Ectodermal cell (in vitro differentiated cells): Measurements from ENCODE around the gene BDKRB2.

ENCODE experiments used
- H3K27ac ChIP-seq: 2 replicates; pipeline ENCODE4 v1.7.0; 2013; ENCODE audit warnings: mild to moderate bottlenecking, low read depth, low read length; ENCODE audit not compliant: insufficient read depth, poor library complexity, severe bottlenecking
- H3K27me3 ChIP-seq: 2 replicates; pipeline ENCODE4 v1.7.0; 2013; ENCODE audit warnings: mild to moderate bottlenecking, low read length; ENCODE audit not compliant: insufficient read depth, control insufficient read depth, poor library complexity, severe bottlenecking
- H3K36me3 ChIP-seq: one replicate; pipeline ENCODE4 v1.7.0; 2013; ENCODE audit warnings: low read length; ENCODE audit not compliant: control insufficient read depth, insufficient read depth
- H3K4me1 ChIP-seq: one replicate; pipeline ENCODE4 v1.7.0; 2013; ENCODE audit warnings: low read length; ENCODE audit not compliant: control insufficient read depth, insufficient read depth
- H3K4me3 ChIP-seq: 2 replicates; pipeline ENCODE4 v1.7.0; 2013; ENCODE audit warnings: low read depth, low read length, control low read depth; ENCODE audit not compliant: insufficient read depth
- H3K9me3 ChIP-seq: 2 replicates; pipeline ENCODE4 v1.7.0; 2013; ENCODE audit warnings: mild to moderate bottlenecking, low read length, moderate library complexity; ENCODE audit not compliant: control insufficient read depth
- WGBS, 2 experiments: methylation state at CpG; one replicate each; pipeline ENCODE4 v1.1.7; 2013; ENCODE audit warnings: missing lambda C conversion rate in 2 of 2; 5-methylcytosine and 5-hydroxymethylcytosine counted together

The BDKRB2 gene

DNA sequence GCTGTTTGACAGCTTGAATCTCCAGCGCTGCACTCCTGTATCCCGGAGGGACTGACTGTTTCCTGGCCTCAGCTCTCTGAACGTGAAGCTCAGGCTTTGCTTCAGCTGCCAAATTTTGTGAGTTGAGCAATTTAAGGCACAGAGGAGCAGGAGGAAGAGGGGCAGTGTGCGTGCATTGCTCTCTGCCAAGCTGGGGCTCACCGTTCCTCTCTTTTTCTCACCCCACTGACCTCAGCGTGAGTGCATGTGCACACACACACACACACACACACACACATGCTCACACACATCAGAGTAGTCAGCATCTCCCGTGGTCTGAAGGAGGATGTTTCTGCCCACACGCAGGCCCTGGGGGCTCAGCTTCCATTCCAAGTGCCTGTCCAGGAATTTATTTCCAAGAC, 27.8 kb upstream of the BDKRB2 start:
- 89 to 90% methylated on average over 8 of the region's 8 CpGs for WGBS, 2 experiments
- H3K27ac ChIP-seq = no peak overlapping the region

DNA sequence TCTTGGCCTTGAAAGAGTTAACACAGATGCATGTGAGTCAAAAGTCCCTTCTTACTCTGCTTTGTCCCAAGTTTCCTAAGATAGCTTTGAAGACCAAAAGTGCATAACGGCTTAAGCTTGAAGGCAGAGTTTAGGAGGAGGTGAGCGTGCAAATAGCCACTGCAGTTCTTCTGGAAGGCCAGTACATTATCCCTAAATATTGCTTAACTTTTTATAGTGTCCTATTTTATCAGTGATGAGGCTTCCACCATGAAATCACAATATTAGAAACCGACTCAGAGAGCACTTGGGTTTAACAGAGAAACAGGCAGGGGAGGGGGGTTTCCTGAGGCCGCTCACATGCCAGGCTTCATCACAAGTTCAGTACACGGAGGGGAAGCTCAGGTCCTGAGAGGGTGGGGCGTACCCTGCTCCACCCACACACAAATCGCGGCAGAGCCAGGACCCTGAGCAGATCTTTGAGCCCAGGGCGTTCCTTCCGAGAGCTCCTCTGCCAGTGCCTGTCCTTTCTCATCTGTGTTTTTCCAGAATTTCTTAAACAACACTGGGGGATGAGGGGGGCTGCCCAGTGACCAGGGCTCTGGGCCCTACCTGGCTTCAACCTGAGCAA, 26.8 kb upstream of the BDKRB2 start:
- H3K9me3 ChIP-seq = no peaks in the 10 kb centered on the region
- H3K4me1 ChIP-seq = peaks cover 4% of the 10 kb centered on the region
- H3K4me3 ChIP-seq = no peak overlapping the region
- H3K36me3 ChIP-seq = no peaks in the 10 kb centered on the region
- H3K27ac ChIP-seq = no peak overlapping the region
- 54% methylated on average over 10 of the region's 10 CpGs for WGBS, 2 experiments
- no peaks in the 10 kb centered on the region for H3K27me3 ChIP-seq

More for the DNA sequence above, 27.8 kb upstream of the BDKRB2 start:
- H3K4me1 ChIP-seq = peaks cover 4% of the 10 kb centered on the region
- H3K9me3 ChIP-seq = no peaks in the 10 kb centered on the region
- no peaks in the 10 kb centered on the region for H3K27me3 ChIP-seq
- no peaks in the 10 kb centered on the region for H3K36me3 ChIP-seq
- no peak overlapping the region for H3K4me3 ChIP-seq

DNA sequence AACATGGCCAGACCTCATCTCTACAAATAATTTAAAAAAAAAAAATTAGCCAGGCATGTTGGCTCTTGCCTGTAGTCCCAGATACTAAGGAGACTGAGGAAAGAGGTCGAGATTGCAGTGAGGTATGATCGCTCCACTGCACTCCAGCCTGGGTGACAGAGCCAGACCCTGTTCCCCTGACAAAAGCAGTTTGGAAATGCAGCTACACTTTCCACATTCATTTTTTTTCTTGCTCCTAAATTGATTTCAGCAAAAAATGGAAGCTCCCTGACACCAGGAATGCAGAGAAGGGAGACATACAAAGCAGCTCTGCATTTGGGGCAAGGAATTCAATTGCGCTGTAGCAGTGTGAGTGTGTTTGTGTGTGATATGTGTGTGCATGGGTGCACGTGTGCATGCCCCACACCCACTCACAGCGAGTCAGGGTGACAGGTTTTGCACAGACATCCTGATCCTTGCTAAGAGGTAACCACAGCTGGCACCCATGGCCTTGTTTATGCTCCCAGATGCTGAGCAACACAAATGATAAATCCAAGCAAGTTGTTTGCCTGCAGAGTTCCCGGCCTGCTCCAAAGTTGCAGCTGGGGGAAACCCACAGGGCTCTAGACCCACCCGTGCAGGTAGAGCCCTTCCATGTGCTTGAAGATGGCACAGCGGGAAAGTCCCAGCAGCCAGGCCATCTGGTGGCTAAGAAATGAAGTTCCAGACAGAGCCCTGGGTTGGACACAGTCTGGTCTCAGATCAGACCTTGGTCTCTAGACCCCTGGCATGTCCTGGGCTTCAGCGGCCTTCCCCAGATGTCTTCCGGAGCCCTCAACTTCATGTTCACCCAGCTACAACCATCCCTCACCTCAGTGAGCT, 25.9 kb upstream of the BDKRB2 start:
- 90 to 92% methylated on average over 10 of the region's 10 CpGs for whole genome bisulfite sequencing, 2 experiments
- H3K27ac ChIP-seq = no peak overlapping the region

DNA sequence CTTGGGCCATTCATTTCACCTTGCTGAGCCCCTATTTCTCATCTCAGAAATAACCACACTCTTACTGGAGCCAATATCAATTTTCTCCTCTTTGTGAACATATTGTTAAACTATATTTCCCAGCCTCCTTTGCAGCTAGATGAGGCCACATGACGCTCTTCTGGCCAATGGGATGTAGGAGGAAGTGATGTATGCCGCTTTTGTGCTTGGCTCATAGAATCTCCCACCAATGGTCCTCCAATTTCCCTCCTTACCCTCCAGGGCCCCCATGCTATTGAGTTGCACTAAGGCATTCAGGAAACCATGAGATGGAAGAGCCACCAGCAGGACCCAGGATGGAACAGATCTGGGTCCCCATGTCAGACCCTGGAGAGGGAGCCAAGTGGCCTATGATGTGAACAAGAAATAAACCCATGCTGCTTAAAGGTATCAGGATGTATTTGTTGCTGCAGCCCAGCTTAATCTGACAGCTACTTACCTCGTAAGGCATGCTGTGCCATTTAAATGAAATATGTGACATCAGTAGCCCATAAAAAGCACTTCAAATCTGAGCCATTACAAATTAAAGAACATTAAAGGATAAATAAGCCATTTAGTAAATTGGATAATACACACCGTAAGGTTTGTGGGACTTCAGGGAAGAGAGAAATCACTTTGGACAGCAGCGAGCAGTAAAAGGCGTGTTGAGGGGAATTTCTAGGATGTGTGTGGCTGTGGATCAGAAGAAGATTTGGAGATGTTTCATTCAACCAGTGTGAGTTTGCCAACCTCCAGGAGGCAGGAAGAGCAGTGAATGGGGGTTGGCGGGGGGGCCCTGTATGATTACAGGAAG, 24.4 kb upstream of the BDKRB2 start:
- Histone ChIP-seq H3K27ac (no peak overlapping the region), H3K4me1 (peaks cover 4% of the 10 kb centered on the region), H3K36me3 (no peaks in the 10 kb centered on the region), H3K9me3 (no peaks in the 10 kb centered on the region), H3K4me3 (no peak overlapping the region), H3K27me3 (no peaks in the 10 kb centered on the region)
- 90 to 96% methylated on average over 5 to 7 of the region's 7 CpGs for WGBS, 2 experiments

More for the DNA sequence above, 25.9 kb upstream of the BDKRB2 start:
- H3K4me1 ChIP-seq = peaks cover 4% of the 10 kb centered on the region
- no peak overlapping the region for H3K4me3 ChIP-seq
- no peaks in the 10 kb centered on the region for H3K9me3 ChIP-seq
- no peaks in the 10 kb centered on the region for H3K36me3 ChIP-seq
- no peaks in the 10 kb centered on the region for H3K27me3 ChIP-seq

DNA sequence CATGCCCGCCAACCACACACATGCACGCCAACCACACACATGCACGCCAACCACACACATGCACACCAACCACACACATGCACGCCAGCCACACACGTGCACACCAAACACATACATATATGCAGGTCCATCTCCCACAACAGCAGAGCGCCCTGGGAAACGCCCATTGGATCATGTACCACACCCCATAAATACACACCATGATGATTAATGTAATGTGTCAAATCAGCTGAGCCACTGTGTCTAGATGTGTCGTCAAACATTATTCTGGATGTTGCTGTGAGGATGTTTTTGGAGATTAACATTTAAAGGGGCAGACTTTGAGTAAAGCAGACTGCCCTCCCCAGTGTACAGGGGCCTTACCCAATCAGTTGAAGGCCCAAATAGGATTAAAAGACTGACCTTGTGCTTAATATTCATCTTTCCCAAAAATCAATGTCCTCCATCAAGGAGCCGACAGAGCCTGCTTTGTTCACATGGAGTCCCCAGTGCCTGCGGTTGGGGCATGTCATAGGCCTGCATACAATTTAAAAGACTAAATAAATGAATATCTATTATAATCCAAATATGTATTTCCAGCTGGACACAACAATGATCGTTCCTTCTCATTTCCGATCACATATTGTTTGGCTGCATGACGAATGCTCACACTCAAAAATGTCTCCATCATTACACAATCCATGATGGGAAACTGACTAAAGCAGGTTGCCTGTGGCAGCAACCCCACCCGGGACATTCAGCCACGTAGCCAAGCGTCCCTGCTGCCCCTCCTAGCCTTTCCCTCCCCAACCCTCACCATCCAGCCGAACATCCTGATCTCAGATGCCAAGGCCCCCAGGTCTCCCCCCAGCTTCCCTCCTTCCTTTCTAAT, 23.2 kb upstream of the BDKRB2 start:
- WGBS, 2 experiments = 94 to 95% methylated on average over 16 to 17 of the region's 17 CpGs
- Histone ChIP-seq H3K4me3 (no peak overlapping the region), H3K9me3 (no peaks in the 10 kb centered on the region), H3K27ac (no peak overlapping the region), H3K4me1 (peaks cover 4% of the 10 kb centered on the region), H3K36me3 (no peaks in the 10 kb centered on the region), H3K27me3 (no peaks in the 10 kb centered on the region)

DNA sequence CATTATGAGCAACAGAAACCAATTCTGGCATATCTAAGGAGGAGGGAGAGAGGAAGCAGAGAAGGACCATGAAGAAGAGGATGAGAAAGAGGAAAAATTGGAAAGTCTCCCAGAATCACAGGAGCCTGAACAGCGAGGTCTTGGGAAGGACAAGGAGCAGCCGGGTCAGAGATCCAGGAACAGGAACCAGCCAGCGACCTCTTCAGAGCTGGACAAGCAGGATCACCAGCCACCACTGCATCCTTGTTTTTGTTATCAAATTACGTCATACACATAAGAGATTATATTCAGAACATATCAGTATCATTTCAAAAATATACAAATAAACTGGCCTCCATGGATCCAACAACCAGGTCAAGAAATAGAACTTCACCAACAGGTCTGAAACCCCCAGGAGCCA, 22.1 kb upstream of the BDKRB2 start:
- Histone ChIP-seq H3K4me1 (peaks cover 3% of the 10 kb centered on the region), H3K36me3 (no peaks in the 10 kb centered on the region), H3K27ac (no peak overlapping the region), H3K9me3 (no peaks in the 10 kb centered on the region), H3K27me3 (no peaks in the 10 kb centered on the region), H3K4me3 (no peak overlapping the region)
- WGBS, 2 experiments = 95 to 96% methylated on average over 4 of the region's 4 CpGs

DNA sequence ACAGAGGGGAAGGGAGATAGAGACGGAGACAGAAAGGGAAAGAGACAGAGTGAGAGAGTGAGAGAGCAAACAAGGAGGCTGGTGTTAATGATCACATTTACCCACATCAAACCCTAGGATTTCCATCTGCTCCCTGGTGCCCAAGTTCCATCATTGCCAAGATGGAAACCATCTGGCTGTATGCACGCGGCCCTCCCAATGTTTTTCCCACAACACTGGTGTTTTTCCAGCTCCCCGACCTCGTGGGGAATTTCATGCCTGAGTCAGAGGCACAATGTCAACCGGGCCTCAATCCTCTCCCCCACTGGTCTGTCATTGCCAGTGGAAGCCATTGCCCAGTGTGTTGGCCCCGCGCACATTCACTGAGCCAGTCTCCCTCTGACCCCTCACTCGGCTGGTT, 19.9 kb upstream of the BDKRB2 start:
- WGBS, 2 experiments = 93% methylated on average over 9 of the region's 9 CpGs

DNA sequence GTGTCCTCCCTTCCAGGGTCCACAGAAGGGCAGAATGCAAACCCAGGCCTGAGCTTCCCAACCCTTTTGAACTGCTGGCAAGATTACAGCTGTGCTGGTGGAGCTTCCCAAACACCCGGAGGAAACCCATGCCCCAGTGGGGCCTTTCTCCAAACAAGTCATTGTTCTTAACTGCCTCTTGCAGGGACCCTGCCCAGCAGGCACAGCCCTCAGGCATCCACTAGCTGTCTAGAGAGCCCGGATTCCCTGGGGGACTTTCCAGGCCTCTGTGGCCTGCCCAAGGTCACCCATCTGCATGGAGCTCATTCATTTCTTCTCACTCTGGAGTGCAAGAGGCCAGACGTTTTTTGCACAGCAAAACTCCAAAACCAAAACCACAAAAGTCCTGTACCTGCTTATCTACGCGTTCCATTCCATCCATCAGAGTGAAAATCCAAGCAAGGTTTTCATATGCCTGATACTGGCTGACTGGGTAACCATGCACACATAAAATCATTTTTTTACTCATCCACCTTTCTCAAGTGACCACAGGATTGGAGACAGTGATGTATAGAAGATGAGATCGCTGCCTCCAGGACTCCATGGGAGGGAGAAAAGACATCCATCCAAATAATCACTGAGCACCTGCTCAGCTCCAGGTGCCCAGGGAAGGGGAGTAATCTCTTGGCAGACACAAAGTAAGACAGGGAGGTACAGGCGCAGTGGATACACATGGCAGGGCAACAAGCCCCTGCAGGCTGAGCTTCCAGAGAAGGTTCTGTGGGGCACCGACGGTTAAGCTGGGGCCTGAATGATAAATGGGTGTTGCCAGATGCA, 17.2 kb upstream of the BDKRB2 start:
- no peaks in the 10 kb centered on the region for H3K36me3 ChIP-seq
- no peak overlapping the region for H3K4me3 ChIP-seq
- 78 to 81% methylated on average over 8 to 9 of the region's 9 CpGs for WGBS, 2 experiments
- H3K4me1 ChIP-seq = no peaks in the 10 kb centered on the region
- H3K27me3 ChIP-seq = no peaks in the 10 kb centered on the region
- no peaks in the 10 kb centered on the region for H3K9me3 ChIP-seq
- no peak overlapping the region for H3K27ac ChIP-seq

More for the DNA sequence above, 19.9 kb upstream of the BDKRB2 start:
- Histone ChIP-seq H3K36me3 (no peaks in the 10 kb centered on the region), H3K4me3 (no peak overlapping the region), H3K27ac (no peak overlapping the region), H3K9me3 (no peaks in the 10 kb centered on the region), H3K27me3 (no peaks in the 10 kb centered on the region), H3K4me1 (no peaks in the 10 kb centered on the region)

DNA sequence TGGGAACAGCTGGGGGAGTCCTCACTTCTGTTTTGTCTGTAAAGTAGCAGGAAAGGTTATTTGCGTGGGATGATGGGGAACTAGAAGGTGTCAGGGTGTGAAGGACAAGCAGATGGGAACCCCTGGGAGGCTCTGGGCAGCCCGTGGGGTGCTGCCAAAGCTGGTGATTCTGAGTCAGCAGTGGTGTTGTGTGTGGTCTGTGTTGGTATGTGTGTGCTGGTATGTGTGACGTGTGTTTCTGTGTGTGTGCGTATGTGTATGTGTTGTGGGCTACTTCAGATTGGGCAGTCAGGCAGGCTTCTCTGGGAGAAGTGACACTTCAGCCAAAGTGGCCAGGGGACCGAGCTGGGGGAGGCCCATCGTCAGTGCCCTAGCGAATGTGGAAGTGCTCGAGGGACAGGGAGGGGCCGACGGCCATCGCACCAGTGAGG, 15.3 kb upstream of the BDKRB2 start:
- H3K4me3 ChIP-seq = no peak overlapping the region
- H3K27me3 ChIP-seq = no peaks in the 10 kb centered on the region
- WGBS, 2 experiments = 85 to 91% methylated on average over 11 of the region's 11 CpGs
- no peak overlapping the region for H3K27ac ChIP-seq
- no peaks in the 10 kb centered on the region for H3K36me3 ChIP-seq
- no peaks in the 10 kb centered on the region for H3K9me3 ChIP-seq
- no peaks in the 10 kb centered on the region for H3K4me1 ChIP-seq
